ENCODE measurements around the gene DPH1. TPM values are rescaled to one million over a fixed set of nuclear protein-coding genes. Genes with fewer than 3 reads are reported as not detected.

Gene DPH1
- total RNA-seq, 3 donors from 2014 or later (not counting 1 experiment from before 2014, with no cell fraction given): 60.2 to 65.2 (median 63.2) TPM

DNA sequence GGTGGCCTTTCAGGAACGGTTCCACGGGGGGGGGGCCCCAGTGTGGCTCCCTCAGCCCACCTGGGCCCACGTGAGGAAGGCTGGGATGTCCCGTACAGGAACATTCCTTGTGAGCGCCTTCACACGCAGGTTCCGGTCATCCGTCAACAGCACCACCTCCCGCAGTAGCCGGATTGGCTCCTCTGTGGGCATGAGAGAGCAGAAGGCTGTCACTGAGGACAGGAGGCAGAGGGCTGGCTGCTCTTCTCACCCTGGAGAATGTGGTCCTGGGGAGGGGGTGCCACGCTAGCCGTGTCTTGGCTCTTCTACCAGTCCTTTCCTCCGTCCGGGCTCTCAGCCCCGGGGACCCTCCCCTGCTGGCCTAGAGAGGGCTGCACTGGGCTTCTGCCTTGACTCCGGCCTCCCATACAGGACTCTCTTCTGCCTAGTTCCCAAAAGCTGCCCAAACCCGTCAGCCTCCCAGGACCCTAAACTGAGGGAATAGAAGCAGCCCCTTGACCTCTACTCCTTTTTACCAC lies 31.5 kb downstream of the DPH1 start:
- intact Hi-C loops (cut with micrococcal nuclease): no loop called here
- no peaks in the 10 kb centered on the region for H3K27me3 Mint-ChIP-seq (ENCODE audit: low read depth in 2 of 2)
- no peaks in the 10 kb centered on the region for H3K9me3 Mint-ChIP-seq
- H3K4me3 ChIP-seq (ENCODE audit: low read length): no peak overlapping the region
- peaks cover 43% of the 10 kb centered on the region for H3K4me1 ChIP-seq (ENCODE audit: control insufficient read depth, insufficient read depth, low read length)
- WGBS (ENCODE audit: insufficient coverage): 95% methylated on average over 17 of the region's 17 CpGs
- DNase-seq (no peak), ATAC-seq (no peak)
- H3K36me3 ChIP-seq (ENCODE audit: control insufficient read depth, insufficient read depth, low read length): peaks cover 23% of the 10 kb centered on the region
- TF ChIP-seq, protein P1, sequence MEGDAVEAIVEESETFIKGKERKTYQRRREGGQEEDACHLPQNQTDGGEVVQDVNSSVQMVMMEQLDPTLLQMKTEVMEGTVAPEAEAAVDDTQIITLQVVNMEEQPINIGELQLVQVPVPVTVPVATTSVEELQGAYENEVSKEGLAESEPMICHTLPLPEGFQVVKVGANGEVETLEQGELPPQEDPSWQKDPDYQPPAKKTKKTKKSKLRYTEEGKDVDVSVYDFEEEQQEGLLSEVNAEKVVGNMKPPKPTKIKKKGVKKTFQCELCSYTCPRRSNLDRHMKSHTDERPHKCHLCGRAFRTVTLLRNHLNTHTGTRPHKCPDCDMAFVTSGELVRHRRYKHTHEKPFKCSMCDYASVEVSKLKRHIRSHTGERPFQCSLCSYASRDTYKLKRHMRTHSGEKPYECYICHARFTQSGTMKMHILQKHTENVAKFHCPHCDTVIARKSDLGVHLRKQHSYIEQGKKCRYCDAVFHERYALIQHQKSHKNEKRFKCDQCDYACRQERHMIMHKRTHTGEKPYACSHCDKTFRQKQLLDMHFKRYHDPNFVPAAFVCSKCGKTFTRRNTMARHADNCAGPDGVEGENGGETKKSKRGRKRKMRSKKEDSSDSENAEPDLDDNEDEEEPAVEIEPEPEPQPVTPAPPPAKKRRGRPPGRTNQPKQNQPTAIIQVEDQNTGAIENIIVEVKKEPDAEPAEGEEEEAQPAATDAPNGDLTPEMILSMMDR (IDR thresholded peaks at IDR 0.05): no peak
- H3K36me3 Mint-ChIP-seq: no peaks in the 10 kb centered on the region
- no peak overlapping the region for H3K4me3 Mint-ChIP-seq
- H3K27me3 ChIP-seq (ENCODE audit: control insufficient read depth, insufficient read depth, low read length): no peaks in the 10 kb centered on the region
- no peaks in the 10 kb centered on the region for H3K9me3 ChIP-seq (ENCODE audit: control insufficient read depth, insufficient read depth, low read length)
- no peak overlapping the region for H3K27ac ChIP-seq (ENCODE audit: low read length)
- H3K4me1 Mint-ChIP-seq: peaks cover 17 to 43% of the 10 kb centered on the region in 2 donors
- H3K27ac Mint-ChIP-seq: peak overlapping the region in 1 of 2 donors; percentile 8

DNA sequence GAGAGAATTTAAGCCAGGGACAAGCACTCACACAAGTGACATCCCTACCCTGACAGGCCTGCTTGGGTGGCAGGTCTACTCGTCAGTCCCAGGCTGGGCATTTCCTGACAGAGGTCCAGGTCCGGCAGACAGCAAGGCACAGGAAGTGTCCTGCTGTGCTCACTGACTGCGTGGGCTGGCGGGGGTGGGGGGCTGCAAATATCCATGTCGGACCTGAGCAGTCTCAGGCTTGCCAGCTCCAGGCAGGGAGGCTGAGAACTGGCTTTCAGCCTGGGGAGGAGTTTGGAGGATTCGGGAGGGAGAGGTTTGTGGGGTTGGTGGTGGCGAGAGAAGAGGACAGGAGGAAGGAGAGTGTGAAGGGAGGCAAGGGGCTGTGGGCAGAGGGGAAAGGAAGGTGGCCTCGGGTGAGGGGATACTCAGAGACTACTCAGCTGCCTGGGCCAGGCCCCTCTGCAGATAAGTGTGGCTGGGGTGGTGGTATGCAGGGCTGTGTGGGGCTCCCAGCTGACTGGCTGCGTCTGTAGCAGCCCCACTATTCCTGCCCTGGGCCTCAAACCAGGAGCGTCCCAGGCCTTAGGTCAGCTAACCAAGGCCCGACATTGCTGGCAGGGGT lies 32.7 kb downstream of the DPH1 start:
- peaks cover 47% of the 10 kb centered on the region for H3K4me1 ChIP-seq (ENCODE audit: control insufficient read depth, insufficient read depth, low read length)

DNA sequence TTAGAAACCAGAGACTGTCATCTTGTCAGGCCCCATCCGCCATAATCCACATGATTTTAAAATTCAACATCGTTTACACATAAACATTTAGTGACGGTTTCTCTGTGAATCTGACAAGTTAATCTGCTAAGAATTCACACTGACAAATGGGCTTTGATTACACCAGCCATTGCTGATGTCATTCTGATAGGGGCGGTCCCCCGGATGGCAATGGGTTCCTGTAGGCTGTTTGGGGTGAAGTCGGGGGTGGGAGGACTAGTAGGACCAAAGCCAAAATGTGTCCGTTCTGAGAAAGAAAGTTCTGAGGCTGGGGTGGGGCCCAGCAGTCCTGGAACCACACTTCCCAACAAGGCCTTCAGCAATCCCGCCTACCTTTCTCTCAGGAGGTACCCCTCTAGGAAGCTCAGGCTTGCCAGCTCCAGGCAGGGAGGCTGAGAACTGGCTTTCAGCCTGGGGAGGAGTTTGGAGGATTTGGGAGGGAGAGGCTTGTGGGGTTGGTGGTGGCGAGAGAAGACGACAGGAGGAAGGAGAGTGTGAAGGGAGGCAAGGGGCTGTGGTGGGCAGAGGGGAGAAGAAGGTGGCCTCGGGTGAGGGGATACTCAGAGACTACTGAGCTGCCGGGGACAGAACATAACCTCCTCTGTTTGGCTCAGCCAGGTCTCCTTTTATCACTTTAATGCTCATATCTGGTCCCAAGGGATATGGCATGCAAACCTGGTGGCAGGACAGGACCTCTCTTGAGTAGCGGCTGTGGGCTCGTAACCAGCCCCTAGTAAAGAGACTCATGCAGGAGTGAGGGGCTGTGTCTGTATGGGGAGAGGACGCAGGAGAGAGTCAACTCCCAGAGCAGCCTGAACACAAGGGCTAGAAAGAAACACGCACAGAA lies 33.6 kb downstream of the DPH1 start:
- WGBS (ENCODE audit: insufficient coverage): 86% methylated on average over 15 of the region's 16 CpGs
- H3K9me3 Mint-ChIP-seq: no peaks in the 10 kb centered on the region
- H3K27me3 Mint-ChIP-seq (ENCODE audit: low read depth in 2 of 2): no peaks in the 10 kb centered on the region
- no peaks in the 10 kb centered on the region for H3K36me3 Mint-ChIP-seq
- Histone ChIP-seq H3K27ac (ENCODE audit: low read length) (no peak overlapping the region), H3K27me3 (ENCODE audit: control insufficient read depth, insufficient read depth, low read length) (no peaks in the 10 kb centered on the region), H3K9me3 (ENCODE audit: control insufficient read depth, insufficient read depth, low read length) (no peaks in the 10 kb centered on the region), H3K36me3 (ENCODE audit: control insufficient read depth, insufficient read depth, low read length) (peaks cover 28% of the 10 kb centered on the region), H3K4me3 (ENCODE audit: low read length) (no peak overlapping the region), H3K4me1 (ENCODE audit: control insufficient read depth, insufficient read depth, low read length) (peaks cover 44% of the 10 kb centered on the region)
- TF ChIP-seq, protein P1 (IDR thresholded peaks at IDR 0.05): no peak
- peak overlapping the region in 1 of 2 donors; percentile 85 for H3K27ac Mint-ChIP-seq
- DNase-seq (no peak), ATAC-seq (no peak)
- H3K4me1 Mint-ChIP-seq: peaks cover 17 to 48% of the 10 kb centered on the region in 2 donors
- intact Hi-C loops (cut with micrococcal nuclease): no loop called here
- H3K4me3 Mint-ChIP-seq: no peak overlapping the region

More for the DNA sequence above, 32.7 kb downstream of the DPH1 start:
- H3K27ac ChIP-seq (ENCODE audit: low read length): no peak overlapping the region
- Mint-ChIP-seq H3K36me3 (no peaks in the 10 kb centered on the region), H3K4me1 (peaks cover 17 to 48% of the 10 kb centered on the region in 2 donors), H3K4me3 (no peak overlapping the region), H3K27ac (peak overlapping the region in 1 of 2 donors; percentile 85), H3K27me3 (ENCODE audit: low read depth in 2 of 2) (no peaks in the 10 kb centered on the region), H3K9me3 (no peaks in the 10 kb centered on the region)
- no peaks in the 10 kb centered on the region for H3K27me3 ChIP-seq (ENCODE audit: control insufficient read depth, insufficient read depth, low read length)
- DNase-seq: no peak
- WGBS (ENCODE audit: insufficient coverage): 74% methylated on average over 11 of the region's 11 CpGs
- ATAC-seq: no peak
- intact Hi-C loops (cut with micrococcal nuclease): no loop called here
- H3K9me3 ChIP-seq (ENCODE audit: control insufficient read depth, insufficient read depth, low read length): no peaks in the 10 kb centered on the region
- H3K36me3 ChIP-seq (ENCODE audit: control insufficient read depth, insufficient read depth, low read length): peaks cover 24% of the 10 kb centered on the region
- TF ChIP-seq, protein P1 (IDR thresholded peaks at IDR 0.05): no peak
- no peak overlapping the region for H3K4me3 ChIP-seq (ENCODE audit: low read length)

All from natural killer cell (primary cell).